HUES48 (cell line): ENCODE data around the gene PPP1R9B.

Source experiments
- H3K27ac ChIP-seq: one replicate; pipeline ENCODE4 v1.7.0; 2013; ENCODE audit warnings: low read depth, low read length, inconsistent platforms
- H3K27me3 ChIP-seq: 2 replicates; pipeline ENCODE4 v1.6.1; 2013; ENCODE audit warnings: mild to moderate bottlenecking, low read length; ENCODE audit not compliant: control insufficient read depth, insufficient read depth
- H3K36me3 ChIP-seq: 2 replicates; pipeline ENCODE4 v1.6.1; 2013; ENCODE audit warnings: low read length; ENCODE audit not compliant: control insufficient read depth, insufficient read depth
- H3K4me1 ChIP-seq: 2 replicates; pipeline ENCODE4 v1.6.1; 2013; ENCODE audit warnings: mild to moderate bottlenecking, low read length; ENCODE audit not compliant: control insufficient read depth, insufficient read depth
- H3K4me3 ChIP-seq: 2 replicates; pipeline ENCODE4 v1.5.1; 2013; ENCODE audit warnings: mild to moderate bottlenecking, low read depth, low read length
- H3K9ac ChIP-seq: 2 replicates; pipeline ENCODE4 v1.6.1; 2013; ENCODE audit warnings: mild to moderate bottlenecking, low read depth, low read length, moderate library complexity
- H3K9me3 ChIP-seq: 2 replicates; pipeline ENCODE4 v1.6.1; 2013; ENCODE audit warnings: low read length; ENCODE audit not compliant: control insufficient read depth, insufficient read depth

Gene PPP1R9B

DNA sequence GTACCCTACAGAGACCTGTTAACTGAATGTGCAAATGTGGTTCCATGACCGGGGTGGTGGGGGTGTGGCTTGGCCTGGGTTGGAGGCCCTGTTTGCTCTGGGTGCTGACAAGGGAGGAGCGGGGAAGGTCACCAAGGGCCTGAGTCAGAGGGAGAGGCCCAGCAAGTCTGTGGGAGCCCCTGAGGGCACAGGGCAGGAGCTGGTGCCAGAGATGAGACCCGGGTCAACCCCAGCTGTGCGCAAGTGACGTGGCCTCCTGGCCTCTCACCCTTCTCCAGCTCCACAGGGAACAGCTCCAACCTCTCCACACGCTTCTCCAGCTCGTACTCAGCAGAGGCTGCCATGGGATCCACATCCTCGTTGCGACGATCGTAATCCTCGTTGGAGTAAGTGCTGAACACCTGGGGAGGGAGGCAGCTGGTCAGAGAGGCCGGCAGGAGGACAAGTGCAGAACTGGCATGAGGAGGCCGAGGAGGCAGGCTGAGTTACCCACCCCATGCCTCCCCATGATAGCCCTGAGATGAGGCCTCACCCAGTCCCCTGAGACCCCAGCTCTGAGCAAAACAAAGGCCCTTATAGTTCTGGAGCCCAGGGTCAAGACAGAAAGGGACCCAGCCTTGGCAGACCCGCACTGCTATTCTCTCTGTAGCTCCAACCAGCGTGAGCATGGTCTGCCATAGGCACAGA, 5.5 kb downstream of the PPP1R9B start:
- H3K27me3 ChIP-seq, result peaks cover 10% of the 10 kb centered on the region
- H3K4me3 ChIP-seq, result no peak overlapping the region
- no peak overlapping the region for H3K9ac ChIP-seq
- H3K27ac ChIP-seq, result no peak overlapping the region
- no peaks in the 10 kb centered on the region for H3K9me3 ChIP-seq
- H3K4me1 ChIP-seq, result peaks cover 18% of the 10 kb centered on the region; the same call in 1 of the 2 replicates
- H3K36me3 ChIP-seq, result peaks cover 13% of the 10 kb centered on the region

DNA sequence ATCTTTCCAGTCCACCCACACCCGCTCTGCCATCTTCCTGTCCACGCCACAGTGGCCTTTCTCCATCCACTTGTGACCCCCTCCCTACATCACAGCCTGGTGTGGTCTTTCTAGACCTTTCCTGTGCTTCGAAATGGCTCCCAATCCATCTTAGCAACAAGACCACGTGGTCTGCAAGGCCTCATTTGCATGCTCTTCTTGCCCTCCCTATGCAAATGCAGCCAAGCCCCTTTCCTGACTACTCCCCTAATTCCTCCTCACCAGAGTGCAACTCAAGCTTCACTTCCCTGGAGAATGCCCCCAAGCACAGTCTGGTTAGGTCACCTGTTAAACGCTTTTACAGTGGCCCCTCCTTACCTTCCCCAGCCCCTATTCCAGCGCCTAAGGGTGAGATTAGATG, 6.1 kb downstream of the PPP1R9B start:
- no peak overlapping the region for H3K4me3 ChIP-seq
- peaks cover 4% of the 10 kb centered on the region for H3K27me3 ChIP-seq
- H3K9ac ChIP-seq, result no peak overlapping the region
- H3K9me3 ChIP-seq, result no peaks in the 10 kb centered on the region
- no peak overlapping the region for H3K27ac ChIP-seq
- peaks cover 18% of the 10 kb centered on the region; the same call in 1 of the 2 replicates for H3K4me1 ChIP-seq
- H3K36me3 ChIP-seq, result peaks cover 13% of the 10 kb centered on the region

DNA sequence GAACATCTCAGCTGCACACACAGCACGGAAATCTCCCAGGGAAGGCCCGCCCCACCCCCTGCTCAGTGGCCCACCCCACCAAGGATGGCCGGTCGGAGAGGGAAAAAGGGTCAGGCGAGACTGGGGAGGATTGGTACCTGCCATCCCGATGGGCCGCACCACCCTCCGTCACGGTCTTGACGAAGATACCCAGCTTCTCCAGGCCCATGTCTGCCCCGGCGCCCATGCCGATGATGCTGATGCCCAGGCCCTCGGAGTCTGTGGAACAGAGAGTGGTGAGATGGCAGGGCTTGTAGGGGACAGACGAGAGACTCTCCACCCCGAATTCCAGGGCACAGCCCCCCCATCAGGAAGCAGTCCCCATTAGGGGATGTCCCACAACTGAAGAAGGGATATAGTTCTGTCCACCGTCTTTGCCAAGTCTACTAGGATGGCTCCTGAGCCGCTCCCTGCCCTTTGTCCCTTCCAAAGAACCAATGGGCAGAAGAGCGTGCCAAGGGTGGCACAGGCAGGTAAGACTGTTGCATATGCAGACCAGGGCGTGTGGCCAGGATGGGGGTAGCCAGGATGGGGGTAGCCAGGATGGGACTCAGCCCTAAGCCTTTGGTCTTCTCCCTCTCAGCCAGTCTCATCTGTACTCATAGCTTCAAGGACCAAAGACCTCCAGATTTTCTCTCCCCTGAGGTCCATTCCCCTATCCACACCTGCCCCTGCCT, 6.9 kb downstream of the PPP1R9B start:
- Histone ChIP-seq H3K9ac (no peak overlapping the region), H3K4me1 (peaks cover 18% of the 10 kb centered on the region; the same call in 1 of the 2 replicates), H3K36me3 (peaks cover 19% of the 10 kb centered on the region), H3K9me3 (no peaks in the 10 kb centered on the region), H3K27ac (no peak overlapping the region), H3K4me3 (no peak overlapping the region), H3K27me3 (no peaks in the 10 kb centered on the region; the same call in 1 of the 2 replicates)

DNA sequence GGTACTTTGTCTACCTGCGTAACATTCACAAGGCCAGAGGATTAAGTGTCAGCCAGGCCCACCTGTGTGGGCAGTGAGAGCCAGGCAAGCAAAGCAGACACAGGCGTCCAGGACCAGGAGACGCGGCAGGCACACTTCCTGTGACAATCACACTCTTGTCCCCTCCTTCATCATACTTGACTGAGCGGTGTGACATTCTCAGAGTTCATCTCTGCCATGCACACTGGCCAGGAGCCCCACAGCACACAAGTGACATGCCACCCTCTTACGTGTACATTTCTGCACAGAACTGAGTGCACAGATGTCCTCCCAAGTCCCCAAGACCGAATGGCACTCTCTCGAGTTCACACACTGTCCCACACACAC, 8.7 kb downstream of the PPP1R9B start:
- no peak overlapping the region for H3K27ac ChIP-seq
- H3K9me3 ChIP-seq, result no peaks in the 10 kb centered on the region
- H3K36me3 ChIP-seq, result peaks cover 26% of the 10 kb centered on the region
- H3K27me3 ChIP-seq, result no peaks in the 10 kb centered on the region
- no peak overlapping the region for H3K4me3 ChIP-seq
- H3K9ac ChIP-seq, result no peak overlapping the region
- H3K4me1 ChIP-seq, result peaks cover 5% of the 10 kb centered on the region; the same call in 1 of the 2 replicates

DNA sequence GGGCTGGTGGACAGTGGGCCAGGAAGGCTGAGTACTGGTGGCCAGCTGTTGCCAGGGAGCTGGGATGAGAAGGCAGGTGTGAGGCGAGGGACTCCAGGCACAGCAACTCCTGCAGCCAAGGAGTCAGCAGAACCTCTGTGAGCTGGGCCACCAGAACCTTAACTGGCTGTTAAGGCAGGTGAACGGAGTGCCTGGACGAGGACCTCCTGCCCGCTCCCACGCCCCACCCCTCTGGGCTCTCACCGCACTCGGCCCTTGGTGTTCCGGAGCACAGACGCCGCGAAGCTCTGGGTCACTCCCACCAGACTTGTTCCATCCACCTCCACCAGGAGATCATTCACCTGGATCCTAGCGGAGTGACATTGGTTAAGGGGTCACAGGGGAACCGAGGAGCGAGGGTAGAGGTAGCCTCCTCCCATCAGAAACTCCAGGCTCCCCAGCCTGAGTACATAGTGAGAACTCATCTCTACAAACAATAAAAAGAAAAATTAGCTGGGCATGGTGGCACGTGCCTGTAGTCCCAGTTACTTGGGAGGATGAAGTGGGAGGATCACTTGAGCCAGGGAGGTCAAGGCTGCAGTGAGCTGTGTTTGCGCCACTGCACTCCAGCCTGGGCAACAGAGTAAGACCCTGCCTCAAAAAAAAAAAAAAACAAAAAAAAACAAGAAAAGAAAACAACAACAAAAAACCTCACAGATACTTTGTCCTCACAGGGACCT, 9.3 kb downstream of the PPP1R9B start:
- H3K9ac ChIP-seq, result no peak overlapping the region
- H3K27me3 ChIP-seq, result no peaks in the 10 kb centered on the region
- H3K27ac ChIP-seq, result no peak overlapping the region
- no peaks in the 10 kb centered on the region for H3K4me1 ChIP-seq
- peaks cover 26% of the 10 kb centered on the region for H3K36me3 ChIP-seq
- no peak overlapping the region for H3K4me3 ChIP-seq
- H3K9me3 ChIP-seq, result no peaks in the 10 kb centered on the region

DNA sequence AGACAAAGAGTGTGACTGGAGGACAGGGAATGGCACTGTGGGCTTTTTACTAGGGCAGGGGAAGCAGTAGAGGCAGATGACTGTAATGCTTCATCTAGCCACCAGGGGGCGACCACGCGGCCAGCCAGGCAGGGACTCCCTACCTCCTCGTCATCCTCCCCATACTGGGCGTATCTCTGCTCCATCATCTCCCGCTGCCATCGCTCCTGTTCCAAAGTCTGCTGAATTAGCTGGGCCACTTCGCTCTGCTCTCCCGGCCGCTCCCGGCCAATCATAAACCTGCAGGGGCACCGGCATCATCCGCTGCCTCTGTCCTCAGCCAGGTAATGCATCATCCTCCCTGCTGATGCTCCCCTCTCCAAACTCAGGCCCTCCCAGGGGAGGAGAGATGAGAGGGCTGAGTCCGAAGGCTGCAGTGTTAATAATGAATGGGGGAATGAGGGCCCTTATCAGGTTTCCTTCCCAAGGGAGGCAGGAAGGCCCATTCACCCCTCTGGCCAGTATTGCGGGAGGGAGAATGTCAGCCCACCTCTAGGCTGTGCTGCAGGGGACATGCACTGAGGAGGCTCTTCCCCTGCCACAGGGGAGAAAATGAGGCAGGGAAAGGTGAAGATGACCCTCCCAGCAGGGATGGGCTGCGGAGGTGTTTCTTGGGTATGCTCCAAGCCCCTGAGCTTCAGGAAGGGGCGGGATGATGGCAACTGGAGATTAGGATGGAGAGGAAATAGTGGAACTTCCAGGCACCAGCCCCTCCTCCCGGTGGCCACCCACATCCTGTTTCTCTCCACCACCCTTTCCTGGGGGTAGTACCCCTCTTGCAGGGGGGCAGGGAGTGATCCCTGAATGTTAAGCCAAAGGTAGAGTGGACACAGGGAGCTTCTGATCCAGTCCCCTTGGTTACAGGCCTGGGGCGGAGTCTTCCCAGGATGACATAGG, 10.3 kb downstream of the PPP1R9B start:
- Histone ChIP-seq H3K27ac (no peak overlapping the region), H3K4me1 (no peaks in the 10 kb centered on the region), H3K9me3 (no peaks in the 10 kb centered on the region), H3K9ac (no peak overlapping the region), H3K4me3 (no peak overlapping the region), H3K27me3 (no peaks in the 10 kb centered on the region), H3K36me3 (peaks cover 26% of the 10 kb centered on the region)

DNA sequence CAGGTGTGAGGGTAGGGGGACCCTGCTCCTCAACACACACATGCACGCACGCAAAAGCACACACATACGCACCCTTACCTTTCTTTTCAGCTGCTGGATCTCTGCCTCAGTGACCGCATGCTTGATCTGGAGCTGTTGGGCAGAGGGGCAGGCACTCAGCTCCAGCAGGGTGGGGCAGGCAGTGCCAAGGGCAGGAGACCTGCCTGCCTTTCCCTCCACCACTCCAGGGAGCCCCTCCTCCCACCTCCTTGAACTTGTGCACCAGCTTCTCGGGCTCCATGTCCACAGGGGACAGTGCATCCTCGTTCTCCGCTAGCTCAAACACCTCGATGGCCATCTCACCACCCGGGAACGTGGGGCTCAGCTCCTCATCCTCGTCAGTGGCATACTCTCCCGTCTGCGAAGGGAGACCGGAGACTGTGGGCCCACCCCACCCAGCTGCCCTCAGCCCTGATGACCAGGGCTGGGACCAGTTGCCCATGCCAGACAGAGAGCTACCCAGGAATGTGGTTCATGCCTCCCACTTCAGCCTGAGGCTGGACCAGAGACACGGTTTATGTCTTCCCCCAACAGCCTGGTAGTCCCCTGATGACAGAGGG, 11.2 kb downstream of the PPP1R9B start:
- no peaks in the 10 kb centered on the region for H3K9me3 ChIP-seq
- H3K4me1 ChIP-seq, result peaks cover 6% of the 10 kb centered on the region
- no peaks in the 10 kb centered on the region for H3K27me3 ChIP-seq
- H3K4me3 ChIP-seq, result no peak overlapping the region
- H3K36me3 ChIP-seq, result peaks cover 25% of the 10 kb centered on the region
- H3K9ac ChIP-seq, result no peak overlapping the region
- H3K27ac ChIP-seq, result no peak overlapping the region

GRCh38 chr17:50137042-50137441, 13.4 kb downstream of the PPP1R9B start:
- Histone ChIP-seq H3K27me3 (peaks cover 10% of the 10 kb centered on the region), H3K36me3 (peaks cover 23% of the 10 kb centered on the region), H3K9ac (no peak overlapping the region), H3K4me3 (no peak overlapping the region), H3K27ac (no peak overlapping the region), H3K9me3 (no peaks in the 10 kb centered on the region), H3K4me1 (peaks cover 21% of the 10 kb centered on the region)

GRCh38 chr17:50136096-50136687, 14.3 kb downstream of the PPP1R9B start:
- H3K4me3 ChIP-seq, result no peak overlapping the region

More at GRCh38 chr17:50136096-50136687, 14.3 kb downstream of the PPP1R9B start:
- no peak overlapping the region for H3K27ac ChIP-seq
- H3K36me3 ChIP-seq, result peaks cover 20% of the 10 kb centered on the region
- H3K27me3 ChIP-seq, result peaks cover 18% of the 10 kb centered on the region
- H3K9me3 ChIP-seq, result no peaks in the 10 kb centered on the region
- H3K9ac ChIP-seq, result no peak overlapping the region
- H3K4me1 ChIP-seq, result peaks cover 21% of the 10 kb centered on the region
